Activated naive CD4-positive, alpha-beta T cell treated with anti-CD3 and anti-CD28 coated beads, Interleukin-2, amount 10 ng/mL, durations not matched to agents 7 days and 5 days (primary cell): Measurements from ENCODE around the gene MRPL53.
A peak's percentile ranks its signal among the peaks of the same experiment; 100 is the strongest.
"Not testable (repeated sequence)": the region's sequence is repeated elsewhere in the genome, so short reads cannot be mapped to it uniquely, and the experiment has no call there.

Experiments
- CTCF ChIA-PET: fragments of 350-600 bp; sonication (Branson Sonifier 250); formaldehyde crosslinking; loops from one replicate; lab custom pipeline; 2021; ENCODE audit warnings: antibody characterized with exemption; lab: Charles Lee
- DNase-seq: peaks from one replicate; pipeline ENCODE4 v3.0.0-alpha.2; 2020
- H3K27ac Mint-ChIP-seq: one replicate; pipeline ENCODE4 v1.8.0; 2021; ENCODE audit warnings: mild to moderate bottlenecking, moderate library complexity, mixed read lengths
- H3K27me3 Mint-ChIP-seq: one replicate; pipeline ENCODE4 v1.8.0; 2021; ENCODE audit warnings: mild to moderate bottlenecking, mixed read lengths
- H3K36me3 Mint-ChIP-seq: one replicate; pipeline ENCODE4 v1.8.0; 2021; ENCODE audit warnings: mixed read lengths
- H3K4me1 Mint-ChIP-seq: one replicate; pipeline ENCODE4 v1.8.0; 2021; ENCODE audit warnings: mixed read lengths
- H3K4me3 Mint-ChIP-seq: one replicate; pipeline ENCODE4 v1.8.0; 2021; ENCODE audit warnings: mild to moderate bottlenecking, moderate library complexity, mixed read lengths
- H3K9me3 Mint-ChIP-seq: one replicate; pipeline ENCODE4 v1.8.0; 2021; ENCODE audit warnings: mixed read lengths

MRPL53 gene

GRCh38 chr2:74498500-74499266 is 26.2 kb upstream of the MRPL53 start:
- H3K27ac Mint-ChIP-seq: no peak overlapping the region
- H3K36me3 Mint-ChIP-seq: peaks cover 19% of the 10 kb centered on the region
- H3K27me3 Mint-ChIP-seq: peaks cover 79% of the 10 kb centered on the region
- DNase-seq: peak; percentile 49
- CTCF ChIA-PET: no interaction called here
- peaks cover 41% of the 10 kb centered on the region for H3K4me1 Mint-ChIP-seq
- H3K4me3 Mint-ChIP-seq: peak overlapping the region; percentile 83
- no peaks in the 10 kb centered on the region for H3K9me3 Mint-ChIP-seq

GRCh38 chr2:74497777-74498499 is 25.5 kb upstream of the MRPL53 start:
- CTCF ChIA-PET: interaction anchor here (0.6 kb wide), 1 partner anchor 17 kb away, joined by 3 read pairs; no protein-coding TSS in a partner anchor

GRCh38 chr2:74496997-74497776 is 24.7 kb upstream of the MRPL53 start:
- Mint-ChIP-seq H3K36me3 (peaks cover 23% of the 10 kb centered on the region), H3K4me1 (peaks cover 28% of the 10 kb centered on the region), H3K27ac (no peak overlapping the region), H3K4me3 (peak overlapping the region; percentile 83), H3K9me3 (no peaks in the 10 kb centered on the region), H3K27me3 (peaks cover 64% of the 10 kb centered on the region)
- no peak for DNase-seq
- CTCF ChIA-PET: interaction anchor here (0.6 to 1.0 kb wide), 2 partner anchors 7 to 17 kb away, joined by 3 read pairs; no protein-coding TSS in a partner anchor

More at GRCh38 chr2:74497777-74498499, 25.5 kb upstream of the MRPL53 start:
- peak overlapping the region; percentile 83 for H3K4me3 Mint-ChIP-seq
- peaks cover 71% of the 10 kb centered on the region for H3K27me3 Mint-ChIP-seq
- no peak overlapping the region for H3K27ac Mint-ChIP-seq
- no peaks in the 10 kb centered on the region for H3K9me3 Mint-ChIP-seq
- peaks cover 34% of the 10 kb centered on the region for H3K4me1 Mint-ChIP-seq
- peak; percentile 49 for DNase-seq
- H3K36me3 Mint-ChIP-seq: peaks cover 21% of the 10 kb centered on the region

GRCh38 chr2:74495440-74495839 is 23.0 kb upstream of the MRPL53 start:
- H3K4me1 Mint-ChIP-seq: peaks cover 20% of the 10 kb centered on the region
- H3K9me3 Mint-ChIP-seq: no peaks in the 10 kb centered on the region
- no peak for DNase-seq
- peaks cover 29% of the 10 kb centered on the region for H3K36me3 Mint-ChIP-seq
- H3K4me3 Mint-ChIP-seq: no peak overlapping the region
- no peak overlapping the region for H3K27ac Mint-ChIP-seq
- CTCF ChIA-PET: no interaction called here
- peaks cover 46% of the 10 kb centered on the region for H3K27me3 Mint-ChIP-seq

GRCh38 chr2:74493546-74493945 is 21.1 kb upstream of the MRPL53 start:
- CTCF ChIA-PET: interaction anchor here (0.7 to 1.4 kb wide), 2 partner anchors 14 to 37 kb away, joined by 4 read pairs; partner anchors contain the start of genes HTRA2 and PCGF1
- Mint-ChIP-seq H3K4me3 (no peak overlapping the region), H3K4me1 (peaks cover 12% of the 10 kb centered on the region), H3K27ac (no peak overlapping the region), H3K27me3 (peaks cover 27% of the 10 kb centered on the region), H3K36me3 (peaks cover 39% of the 10 kb centered on the region), H3K9me3 (no peaks in the 10 kb centered on the region)
- DNase-seq: no peak

GRCh38 chr2:74491648-74492544 is 19.4 kb upstream of the MRPL53 start:
- Mint-ChIP-seq H3K4me1 (peaks cover 1% of the 10 kb centered on the region), H3K9me3 (no peaks in the 10 kb centered on the region), H3K27me3 (peaks cover 11% of the 10 kb centered on the region), H3K27ac (no peak overlapping the region), H3K4me3 (no peak overlapping the region), H3K36me3 (peaks cover 40% of the 10 kb centered on the region)
- DNase-seq: no peak
- CTCF ChIA-PET: interaction anchor here (1.0 to 1.3 kb wide), 2 partner anchors 9 to 12 kb away, joined by 3 to 4 read pairs; partner anchors contain the start of genes CCDC142 and TTC31

- peaks cover 50% of the 10 kb centered on the region for H3K36me3 Mint-ChIP-seq
Observed at GRCh38 chr2:74489906-74490305, 17.4 kb upstream of the MRPL53 start.

GRCh38 chr2:74488643-74489481 is 16.4 kb upstream of the MRPL53 start:
- Mint-ChIP-seq H3K4me3 (no peak overlapping the region), H3K27me3 (no peaks in the 10 kb centered on the region), H3K4me1 (peaks cover 13% of the 10 kb centered on the region), H3K27ac (peak overlapping the region; percentile 40), H3K9me3 (no peaks in the 10 kb centered on the region), H3K36me3 (peaks cover 45% of the 10 kb centered on the region)
- DNase-seq: no peak
- CTCF ChIA-PET: interaction anchor here (1.4 kb wide), 1 partner anchor 43 kb away, joined by 3 read pairs; no protein-coding TSS in a partner anchor

More at GRCh38 chr2:74489906-74490305, 17.4 kb upstream of the MRPL53 start:
- Mint-ChIP-seq H3K27me3 (no peaks in the 10 kb centered on the region), H3K4me3 (no peak overlapping the region), H3K4me1 (peaks cover 9% of the 10 kb centered on the region), H3K27ac (no peak overlapping the region), H3K9me3 (no peaks in the 10 kb centered on the region)
- DNase-seq: no peak
- CTCF ChIA-PET: interaction anchor here (1.4 kb wide), 1 partner anchor 42 kb away, joined by 3 read pairs; no protein-coding TSS in a partner anchor

- no peaks in the 10 kb centered on the region for H3K27me3 Mint-ChIP-seq
- H3K27ac Mint-ChIP-seq: no peak overlapping the region
- no peak overlapping the region for H3K4me3 Mint-ChIP-seq
- H3K9me3 Mint-ChIP-seq: no peaks in the 10 kb centered on the region
- CTCF ChIA-PET: interaction anchor here (6.1 kb wide), 1 partner anchor 102 kb away, joined by 81 read pairs; no protein-coding TSS in a partner anchor
- H3K4me1 Mint-ChIP-seq: peaks cover 32% of the 10 kb centered on the region
- no peak for DNase-seq
- peaks cover 32% of the 10 kb centered on the region for H3K36me3 Mint-ChIP-seq
Observed at GRCh38 chr2:74486141-74486540, 13.7 kb upstream of the MRPL53 start.

- Mint-ChIP-seq H3K27ac (peak overlapping the region; percentile 98), H3K36me3 (peaks cover 37% of the 10 kb centered on the region), H3K4me1 (peaks cover 51% of the 10 kb centered on the region), H3K4me3 (peak overlapping the region; percentile 100)
- H3K27me3 Mint-ChIP-seq, H3K9me3 Mint-ChIP-seq, DNase-seq: not testable (repeated sequence)
- CTCF ChIA-PET: interaction anchor here (0.9 to 6.1 kb wide), 9 partner anchors 9 to 104 kb away, joined by 3 to 86 read pairs (median 6); partner anchors contain the start of genes AUP1, HTRA2, INO80B and MRPL53
Observed at GRCh38 chr2:74483675-74484164, 11.2 kb upstream of the MRPL53 start.

- CTCF ChIA-PET: interaction anchor here (0.8 to 6.1 kb wide), 21 partner anchors 9 to 118 kb away, joined by 3 to 86 read pairs (median 4); partner anchors contain the start of genes AUP1, HTRA2, INO80B and MOGS
- Mint-ChIP-seq H3K4me1 (peaks cover 51% of the 10 kb centered on the region), H3K9me3 (no peaks in the 10 kb centered on the region), H3K27me3 (no peaks in the 10 kb centered on the region), H3K4me3 (peak within 1 kb of the TSS; percentile 100), H3K27ac (peak within 1 kb of the TSS; percentile 98), H3K36me3 (peaks cover 37% of the 10 kb centered on the region)
- DNase-seq: peak; percentile 96
Observed at GRCh38 chr2:74482801-74483674, 10.6 kb upstream of the MRPL53 start, which contains the start of the genes CCDC142 and TTC31. Gene CCDC142, minus strand, starts transcription at chr2:74482998. Its CDS starts 161 bp downstream, at chr2:74482837. Gene TTC31, plus strand, starts transcription at chr2:74483081. Its CDS starts 15 bp downstream, at chr2:74483096.
